Retinal pigment epithelial cell (primary cell): Measurements from ENCODE around the gene TDRD10.
"Not testable (repeated sequence)": the region's sequence is repeated elsewhere in the genome, so short reads cannot be mapped to it uniquely, and the experiment has no call there.

Source experiments
- DNase-seq: peaks from one replicate; pipeline ENCODE4 v3.0.0-alpha.2; 2010; ENCODE audit warnings: low read depth
- H3K4me3 ChIP-seq: 2 replicates; pipeline ENCODE4 v1.5.1; 2011; ENCODE audit warnings: mild to moderate bottlenecking, low read length, control low read depth, moderate library complexity
- TF ChIP-seq, protein P1 (sequence below): conservative IDR thresholded peaks from 2 replicates; pipeline ENCODE4 v1.5.1; 2011; ENCODE audit warnings: low read depth, low read length, control low read depth, inconsistent platforms

The TDRD10 gene

DNA sequence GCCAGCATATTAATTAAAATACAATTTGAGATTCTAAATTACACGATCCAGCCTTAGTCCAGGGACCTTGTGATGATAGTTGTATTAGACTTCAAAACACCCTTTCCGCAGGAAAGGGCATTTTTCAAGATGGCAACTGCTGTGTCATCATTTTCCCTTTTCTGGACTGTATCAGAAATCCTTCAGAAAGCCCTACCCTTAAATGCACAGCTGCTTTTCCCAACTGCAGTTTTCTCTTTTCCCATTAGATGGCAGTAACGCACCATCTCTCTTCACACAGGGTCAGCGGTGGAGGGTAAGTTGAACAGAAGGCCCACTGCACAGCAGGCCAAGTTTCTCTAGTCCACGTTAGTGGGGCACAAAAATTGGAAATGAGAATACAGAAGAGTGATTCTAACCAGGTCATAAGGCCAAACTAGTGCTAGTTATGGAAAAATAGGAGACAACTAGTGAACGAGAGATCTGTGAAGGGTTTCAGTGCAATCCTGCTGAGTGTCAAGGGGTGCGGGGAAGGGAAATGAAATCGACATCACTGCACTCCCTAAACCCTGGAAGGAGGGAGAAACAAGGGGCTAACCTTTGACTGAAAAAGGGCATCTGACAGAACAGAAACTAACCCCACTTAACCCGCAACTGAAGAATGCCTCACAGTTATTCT is 22.1 kb upstream of the TDRD10 start:
- peak; percentile 48 for DNase-seq
- H3K4me3 ChIP-seq: no peak overlapping the region

GRCh38 chr1:154481053-154481452 is 21.0 kb upstream of the TDRD10 start:
- H3K4me3 ChIP-seq: no peak overlapping the region
- no peak for DNase-seq
- TF ChIP-seq, protein P1, sequence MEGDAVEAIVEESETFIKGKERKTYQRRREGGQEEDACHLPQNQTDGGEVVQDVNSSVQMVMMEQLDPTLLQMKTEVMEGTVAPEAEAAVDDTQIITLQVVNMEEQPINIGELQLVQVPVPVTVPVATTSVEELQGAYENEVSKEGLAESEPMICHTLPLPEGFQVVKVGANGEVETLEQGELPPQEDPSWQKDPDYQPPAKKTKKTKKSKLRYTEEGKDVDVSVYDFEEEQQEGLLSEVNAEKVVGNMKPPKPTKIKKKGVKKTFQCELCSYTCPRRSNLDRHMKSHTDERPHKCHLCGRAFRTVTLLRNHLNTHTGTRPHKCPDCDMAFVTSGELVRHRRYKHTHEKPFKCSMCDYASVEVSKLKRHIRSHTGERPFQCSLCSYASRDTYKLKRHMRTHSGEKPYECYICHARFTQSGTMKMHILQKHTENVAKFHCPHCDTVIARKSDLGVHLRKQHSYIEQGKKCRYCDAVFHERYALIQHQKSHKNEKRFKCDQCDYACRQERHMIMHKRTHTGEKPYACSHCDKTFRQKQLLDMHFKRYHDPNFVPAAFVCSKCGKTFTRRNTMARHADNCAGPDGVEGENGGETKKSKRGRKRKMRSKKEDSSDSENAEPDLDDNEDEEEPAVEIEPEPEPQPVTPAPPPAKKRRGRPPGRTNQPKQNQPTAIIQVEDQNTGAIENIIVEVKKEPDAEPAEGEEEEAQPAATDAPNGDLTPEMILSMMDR: no peak

More for the DNA sequence above, 22.1 kb upstream of the TDRD10 start:
- TF ChIP-seq, protein P1: peak; percentile 93

- DNase-seq: peak; percentile 73
- TF ChIP-seq, protein P1: no peak
- H3K4me3 ChIP-seq: no peak overlapping the region
These were observed 17.8 kb upstream of the TDRD10 start for GRCh38 chr1:154483941-154484803.

DNA sequence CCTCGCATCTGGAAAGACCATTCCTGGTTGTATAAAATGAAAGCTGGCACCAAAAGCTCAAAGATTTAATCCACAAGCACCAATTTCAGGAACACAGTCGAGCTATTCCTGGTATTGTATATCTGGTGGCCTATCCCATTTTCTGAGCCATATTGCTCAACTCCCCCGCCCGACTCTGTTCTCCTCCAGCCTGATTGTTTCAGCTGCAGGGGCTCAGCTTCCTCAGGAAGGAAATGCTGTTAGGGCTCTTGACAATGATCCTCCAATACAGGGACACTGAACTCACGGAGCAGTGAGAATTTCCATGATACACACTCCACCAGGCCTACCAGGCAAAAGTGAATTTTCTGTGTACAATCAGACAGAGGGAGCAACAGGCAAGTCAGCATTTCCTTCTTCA is 16.9 kb upstream of the TDRD10 start:
- TF ChIP-seq, protein P1: no peak
- DNase-seq: no peak
- H3K4me3 ChIP-seq: no peak overlapping the region

- no peak overlapping the region for H3K4me3 ChIP-seq
- DNase-seq: no peak
- TF ChIP-seq, protein P1: no peak
These were observed 16.0 kb upstream of the TDRD10 start for GRCh38 chr1:154485910-154486496.

GRCh38 chr1:154486756-154487155 is 15.3 kb upstream of the TDRD10 start:
- DNase-seq, H3K4me3 ChIP-seq: not testable (repeated sequence)

GRCh38 chr1:154488922-154489321 is 13.1 kb upstream of the TDRD10 start:
- TF ChIP-seq, protein P1: no peak
- no peak for DNase-seq
- H3K4me3 ChIP-seq: no peak overlapping the region
